ENCODE data around the gene CSF1. TPM values are rescaled to one million over a fixed set of nuclear protein-coding genes. Genes with fewer than 3 reads are reported as not detected.

Gene CSF1
- polyA plus RNA-seq, 3 donors: 0.11 to 0.69 (median 0.38) TPM

- Histone ChIP-seq H2AFZ (ENCODE audit: insufficient read depth, low read depth, low read length, poor library complexity, severe bottlenecking) (peak overlapping the region; percentile 57), H3K79me2 (ENCODE audit: insufficient read depth, low read length) (no peaks in the 10 kb centered on the region), H3K9me3 (replicated peaks in 1 of 2; ENCODE audit: control insufficient read depth in 1 of 2, insufficient read depth in 1 of 2, low read length in 2 of 2) (no peaks in the 10 kb centered on the region), H3K4me2 (replicated peaks; ENCODE audit: extremely low read depth, low read length, poor library complexity, severe bottlenecking) (peak overlapping the region; percentile 61), H3K27ac (ENCODE audit: low read depth in 1 of 2, low read length in 2 of 2) (peak overlapping the region in 1 of 2 donors; percentile 79), H3K4me3 (replicated peaks in 1 of 3; ENCODE audit: low read depth in 2 of 3, low read length in 3 of 3) (peak overlapping the region in 1 of 3 experiments; percentile 51), H4K20me1 (ENCODE audit: insufficient read depth, low read length) (no peaks in the 10 kb centered on the region), H3K27me3 (ENCODE audit: control insufficient read depth in 2 of 2, insufficient read depth in 2 of 2, low read length in 2 of 2) (peaks cover 0 to 2% of the 10 kb centered on the region in 2 donors), H3K36me3 (replicated peaks in 1 of 2; ENCODE audit: control insufficient read depth in 1 of 2, insufficient read depth in 2 of 2, low read length in 2 of 2) (no peaks in the 10 kb centered on the region), H3K9ac (ENCODE audit: insufficient read depth, low read length, poor library complexity, severe bottlenecking) (peak overlapping the region; percentile 47), H3K4me1 (ENCODE audit: control insufficient read depth in 1 of 2, insufficient read depth in 2 of 2, low read length in 2 of 2) (peaks cover 64 to 74% of the 10 kb centered on the region in 2 donors)
- TF ChIP-seq, protein P1, sequence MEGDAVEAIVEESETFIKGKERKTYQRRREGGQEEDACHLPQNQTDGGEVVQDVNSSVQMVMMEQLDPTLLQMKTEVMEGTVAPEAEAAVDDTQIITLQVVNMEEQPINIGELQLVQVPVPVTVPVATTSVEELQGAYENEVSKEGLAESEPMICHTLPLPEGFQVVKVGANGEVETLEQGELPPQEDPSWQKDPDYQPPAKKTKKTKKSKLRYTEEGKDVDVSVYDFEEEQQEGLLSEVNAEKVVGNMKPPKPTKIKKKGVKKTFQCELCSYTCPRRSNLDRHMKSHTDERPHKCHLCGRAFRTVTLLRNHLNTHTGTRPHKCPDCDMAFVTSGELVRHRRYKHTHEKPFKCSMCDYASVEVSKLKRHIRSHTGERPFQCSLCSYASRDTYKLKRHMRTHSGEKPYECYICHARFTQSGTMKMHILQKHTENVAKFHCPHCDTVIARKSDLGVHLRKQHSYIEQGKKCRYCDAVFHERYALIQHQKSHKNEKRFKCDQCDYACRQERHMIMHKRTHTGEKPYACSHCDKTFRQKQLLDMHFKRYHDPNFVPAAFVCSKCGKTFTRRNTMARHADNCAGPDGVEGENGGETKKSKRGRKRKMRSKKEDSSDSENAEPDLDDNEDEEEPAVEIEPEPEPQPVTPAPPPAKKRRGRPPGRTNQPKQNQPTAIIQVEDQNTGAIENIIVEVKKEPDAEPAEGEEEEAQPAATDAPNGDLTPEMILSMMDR (IDR thresholded peaks at IDR 0.05): no peak
- Mint-ChIP-seq H3K4me1 (peaks cover 19% of the 10 kb centered on the region), H3K27me3 (ENCODE audit: low read depth in 3 of 3) (peaks cover 10 to 18% (median 14%) of the 10 kb centered on the region in 3 donors), H3K36me3 (peaks cover 7 to 20% of the 10 kb centered on the region in 2 donors), H3K9me3 (peaks cover 0 to 4% (median 1%) of the 10 kb centered on the region in 7 donors), H3K27ac (peak overlapping the region in 2 of 7 donors; percentile 47 to 88), H3K4me3 (peak overlapping the region in 1 of 2 donors; percentile 54)
- 28% methylated on average over 11 of the region's 16 CpGs for WGBS (ENCODE audit: insufficient coverage)
- intact Hi-C loops (cut with micrococcal nuclease): loop anchor here (1.0 to 2.0 kb wide), 3 partner anchors 15 to 75 kb away; partner anchors contain the start of gene CSF1 (in 2 of the 2)
- peak; percentile 88 to 95 (median 94) for DNase-seq
Observed at GRCh38 chr1:109895720-109896504, 14.7 kb upstream of the CSF1 start.

DNA sequence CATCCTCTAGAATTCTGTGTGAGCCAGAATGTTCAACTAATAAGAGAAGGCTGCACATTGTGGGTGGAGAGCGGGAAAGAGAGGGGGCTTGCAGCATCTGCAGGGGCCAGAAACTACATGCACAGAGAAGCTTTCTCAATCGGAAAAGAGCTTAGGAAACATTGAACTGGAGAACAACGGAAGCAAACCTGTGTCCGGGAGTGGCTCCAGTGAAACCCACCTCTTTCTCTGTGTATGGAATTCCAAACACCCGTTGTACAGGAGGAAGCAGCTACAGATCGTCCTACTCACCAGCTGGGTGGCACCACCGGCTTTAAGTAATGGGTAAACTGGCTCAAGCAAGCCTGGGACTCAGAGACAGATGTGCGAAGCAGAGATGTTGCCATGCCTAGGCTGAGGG lies 14.0 kb upstream of the CSF1 start:
- H2AFZ ChIP-seq (ENCODE audit: insufficient read depth, low read depth, low read length, poor library complexity, severe bottlenecking): no peak overlapping the region
- H3K4me1 ChIP-seq (ENCODE audit: control insufficient read depth in 1 of 2, insufficient read depth in 2 of 2, low read length in 2 of 2): peaks cover 64 to 81% of the 10 kb centered on the region in 2 donors
- H3K27me3 Mint-ChIP-seq (ENCODE audit: low read depth in 3 of 3): peaks cover 9 to 20% (median 11%) of the 10 kb centered on the region in 3 donors
- H3K4me3 Mint-ChIP-seq: no peak overlapping the region
- peak overlapping the region in 1 of 3 experiments; percentile 51 for H3K4me3 ChIP-seq (replicated peaks in 1 of 3; ENCODE audit: low read depth in 2 of 3, low read length in 3 of 3)
- H3K27ac Mint-ChIP-seq: peak overlapping the region in 2 of 7 donors; percentile 28 to 88
- no peak for DNase-seq
- H3K4me2 ChIP-seq (replicated peaks; ENCODE audit: extremely low read depth, low read length, poor library complexity, severe bottlenecking): peak overlapping the region; percentile 61
- TF ChIP-seq, protein P1 (IDR thresholded peaks at IDR 0.05): no peak
- 65% methylated on average over 8 of the region's 8 CpGs for WGBS (ENCODE audit: insufficient coverage)
- peaks cover 27% of the 10 kb centered on the region for H3K4me1 Mint-ChIP-seq
- intact Hi-C loops (cut with micrococcal nuclease): loop anchor here (1.0 to 2.0 kb wide), 3 partner anchors 14 to 76 kb away; partner anchors contain the start of gene CSF1 (in 1 of the 2)
- no peaks in the 10 kb centered on the region for H3K36me3 ChIP-seq (replicated peaks in 1 of 2; ENCODE audit: control insufficient read depth in 1 of 2, insufficient read depth in 2 of 2, low read length in 2 of 2)
- H3K36me3 Mint-ChIP-seq: peaks cover 7 to 20% of the 10 kb centered on the region in 2 donors
- peak overlapping the region; percentile 47 for H3K9ac ChIP-seq (ENCODE audit: insufficient read depth, low read length, poor library complexity, severe bottlenecking)
- H4K20me1 ChIP-seq (ENCODE audit: insufficient read depth, low read length): no peaks in the 10 kb centered on the region
- H3K27me3 ChIP-seq (ENCODE audit: control insufficient read depth in 2 of 2, insufficient read depth in 2 of 2, low read length in 2 of 2): no peaks in the 10 kb centered on the region
- H3K79me2 ChIP-seq (ENCODE audit: insufficient read depth, low read length): no peaks in the 10 kb centered on the region
- H3K27ac ChIP-seq (ENCODE audit: low read depth in 1 of 2, low read length in 2 of 2): peak overlapping the region in 1 of 2 donors; percentile 79
- no peaks in the 10 kb centered on the region for H3K9me3 ChIP-seq (replicated peaks in 1 of 2; ENCODE audit: control insufficient read depth in 1 of 2, insufficient read depth in 1 of 2, low read length in 2 of 2)
- peaks cover 0 to 6% (median 1%) of the 10 kb centered on the region in 7 donors for H3K9me3 Mint-ChIP-seq

Data from CD14-positive monocyte (primary cell).